ENCODE data around the gene COPS4.
"Not testable (repeated sequence)": the region's sequence is repeated elsewhere in the genome, so short reads cannot be mapped to it uniquely, and the experiment has no call there.

COPS4 gene

GRCh38 chr4:83036991-83037665 is 2.1 kb downstream of the COPS4 start:
- DNase-seq (ENCODE audit: low read depth) = no peak
- no peak overlapping the region for H3K4me3 ChIP-seq (ENCODE audit: low read depth, low read length)
- in situ Hi-C loops (cut with HindIII; ENCODE audit: low sequenced_read_pairs) = no loop called here
- TF ChIP-seq, protein P1, sequence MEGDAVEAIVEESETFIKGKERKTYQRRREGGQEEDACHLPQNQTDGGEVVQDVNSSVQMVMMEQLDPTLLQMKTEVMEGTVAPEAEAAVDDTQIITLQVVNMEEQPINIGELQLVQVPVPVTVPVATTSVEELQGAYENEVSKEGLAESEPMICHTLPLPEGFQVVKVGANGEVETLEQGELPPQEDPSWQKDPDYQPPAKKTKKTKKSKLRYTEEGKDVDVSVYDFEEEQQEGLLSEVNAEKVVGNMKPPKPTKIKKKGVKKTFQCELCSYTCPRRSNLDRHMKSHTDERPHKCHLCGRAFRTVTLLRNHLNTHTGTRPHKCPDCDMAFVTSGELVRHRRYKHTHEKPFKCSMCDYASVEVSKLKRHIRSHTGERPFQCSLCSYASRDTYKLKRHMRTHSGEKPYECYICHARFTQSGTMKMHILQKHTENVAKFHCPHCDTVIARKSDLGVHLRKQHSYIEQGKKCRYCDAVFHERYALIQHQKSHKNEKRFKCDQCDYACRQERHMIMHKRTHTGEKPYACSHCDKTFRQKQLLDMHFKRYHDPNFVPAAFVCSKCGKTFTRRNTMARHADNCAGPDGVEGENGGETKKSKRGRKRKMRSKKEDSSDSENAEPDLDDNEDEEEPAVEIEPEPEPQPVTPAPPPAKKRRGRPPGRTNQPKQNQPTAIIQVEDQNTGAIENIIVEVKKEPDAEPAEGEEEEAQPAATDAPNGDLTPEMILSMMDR (IDR thresholded peaks at IDR 0.05; ENCODE audit: low read depth, low read length, missing control alignments) = no peak

DNA sequence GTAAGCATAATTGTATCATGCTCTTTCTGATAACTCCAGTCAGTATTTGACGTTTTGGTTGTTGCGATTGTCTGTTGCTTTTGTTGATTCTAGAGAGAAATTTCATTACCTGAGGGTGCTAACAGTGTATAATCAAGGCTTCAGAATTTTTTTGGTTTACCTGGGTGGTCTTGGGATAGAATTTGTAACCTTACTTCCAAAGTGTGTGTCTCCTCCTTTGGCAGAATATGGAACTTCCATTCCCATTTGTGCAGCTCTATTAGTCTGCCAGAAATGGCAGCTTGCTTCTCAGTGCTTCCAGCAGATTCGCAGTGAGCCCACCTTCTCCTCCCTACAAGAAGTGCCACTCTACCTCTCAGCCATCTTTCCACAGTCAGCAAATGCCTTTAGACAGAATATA is 5.3 kb downstream of the COPS4 start:
- TF ChIP-seq, protein P1 (IDR thresholded peaks at IDR 0.05; ENCODE audit: low read depth, low read length, missing control alignments) = peak; percentile 8

GRCh38 chr4:83043157-83043556 is 8.2 kb downstream of the COPS4 start:
- DNase-seq (ENCODE audit: low read depth); in situ Hi-C loops (cut with HindIII; ENCODE audit: low sequenced_read_pairs); H3K4me3 ChIP-seq (ENCODE audit: low read depth, low read length): not testable (repeated sequence)

More for the DNA sequence above, 5.3 kb downstream of the COPS4 start:
- no peak for DNase-seq (ENCODE audit: low read depth)
- in situ Hi-C loops (cut with HindIII; ENCODE audit: low sequenced_read_pairs) = no loop called here
- H3K4me3 ChIP-seq (ENCODE audit: low read depth, low read length) = no peak overlapping the region

GRCh38 chr4:83043801-83044407 is 8.9 kb downstream of the COPS4 start:
- no peak for DNase-seq (ENCODE audit: low read depth)
- TF ChIP-seq, protein P1 (IDR thresholded peaks at IDR 0.05; ENCODE audit: low read depth, low read length, missing control alignments) = no peak
- in situ Hi-C loops (cut with HindIII; ENCODE audit: low sequenced_read_pairs) = no loop called here
- no peak overlapping the region for H3K4me3 ChIP-seq (ENCODE audit: low read depth, low read length)

- TF ChIP-seq, protein P1 (IDR thresholded peaks at IDR 0.05; ENCODE audit: low read depth, low read length, missing control alignments) = no peak
- DNase-seq (ENCODE audit: low read depth) = no peak
- no peak overlapping the region for H3K4me3 ChIP-seq (ENCODE audit: low read depth, low read length)
- in situ Hi-C loops (cut with HindIII; ENCODE audit: low sequenced_read_pairs) = no loop called here
Observed at GRCh38 chr4:83046693-83047473, 11.9 kb downstream of the COPS4 start.

DNA sequence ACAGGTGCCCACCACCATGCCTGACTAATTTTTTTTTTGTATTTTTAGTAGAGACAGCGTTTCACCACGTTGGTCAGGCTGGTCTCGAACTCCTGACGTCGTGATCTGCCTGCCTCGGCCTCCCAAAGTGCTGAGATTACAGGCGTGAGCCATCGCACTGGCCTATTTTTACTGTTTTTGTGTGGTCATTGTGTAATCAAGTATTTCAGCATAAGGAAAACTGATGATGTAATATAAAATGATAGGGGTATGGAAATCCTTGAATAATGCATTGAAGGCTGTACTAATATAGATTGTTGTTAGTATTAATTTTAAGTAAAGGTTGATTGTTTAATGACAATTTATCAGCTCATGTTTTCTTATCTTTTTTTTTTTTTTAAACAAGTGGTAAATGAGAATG is 13.8 kb downstream of the COPS4 start:
- DNase-seq (ENCODE audit: low read depth); H3K4me3 ChIP-seq (ENCODE audit: low read depth, low read length); in situ Hi-C loops (cut with HindIII; ENCODE audit: low sequenced_read_pairs): not testable (repeated sequence)

DNA sequence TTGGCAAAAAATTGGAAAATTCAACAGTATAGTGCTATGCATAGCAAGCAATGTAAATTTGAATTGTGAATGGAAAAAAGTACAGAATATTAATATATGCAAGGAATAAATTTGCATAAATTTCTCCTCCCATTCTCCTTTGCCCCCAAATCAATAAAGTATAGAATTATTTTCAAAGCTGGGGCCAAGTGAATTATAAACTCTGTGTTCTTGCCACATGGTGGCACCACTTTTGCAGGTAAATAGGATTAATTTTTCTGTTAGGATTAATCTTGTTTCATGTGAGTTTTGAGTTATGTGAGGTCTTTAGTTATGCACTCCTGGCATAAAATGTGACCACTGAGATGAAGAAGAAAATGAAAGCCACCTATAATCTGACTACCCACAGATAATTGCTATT is 19.9 kb downstream of the COPS4 start:
- no peak overlapping the region for H3K4me3 ChIP-seq (ENCODE audit: low read depth, low read length)
- peak; percentile 9 for DNase-seq (ENCODE audit: low read depth)
- TF ChIP-seq, protein P1 (IDR thresholded peaks at IDR 0.05; ENCODE audit: low read depth, low read length, missing control alignments) = peak; percentile 26
- in situ Hi-C loops (cut with HindIII; ENCODE audit: low sequenced_read_pairs) = no loop called here
